PFSK-1 (cell line): ENCODE results near the gene TGFB1I1.

Experiments
- FOXP2 ChIP-seq: optimal IDR thresholded peaks from 2 replicates; pipeline ENCODE3; 2011; ENCODE audit warnings: borderline replicate concordance, control low read depth, inconsistent platforms; ENCODE audit not compliant: insufficient read depth; ENCODE audit errors: extremely low read length, extremely low read depth
- POLR2AphosphoS5 ChIP-seq: IDR thresholded peaks from 2 replicates; pipeline ENCODE4 v1.6.1; 2012; ENCODE audit warnings: low read depth, mild to moderate bottlenecking, control low read depth, low read length, moderate library complexity
- SIN3A ChIP-seq: IDR thresholded peaks from 2 replicates; pipeline ENCODE4 v1.6.1; 2012; ENCODE audit warnings: mild to moderate bottlenecking, low read length, moderate library complexity, borderline replicate concordance; ENCODE audit not compliant: insufficient read depth
- TAF1 ChIP-seq: IDR thresholded peaks from 2 replicates; pipeline ENCODE4 v1.6.1; 2012; ENCODE audit warnings: low read length, control low read depth, borderline replicate concordance; ENCODE audit not compliant: insufficient read depth
- TF ChIP-seq, protein P1 (sequence below), 2 experiments: IDR thresholded peaks; 2 replicates each; pipeline versions ENCODE4 v1.6.1 to v1.8.0; 2011 to 2012; ENCODE audit warnings: low read depth in 2 of 2, low read length in 2 of 2, control low read depth in 1 of 2, inconsistent platforms in 1 of 2, mild to moderate bottlenecking in 1 of 2, moderate library complexity in 1 of 2; ENCODE audit not compliant: insufficient read depth in 1 of 2

TGFB1I1 gene

DNA sequence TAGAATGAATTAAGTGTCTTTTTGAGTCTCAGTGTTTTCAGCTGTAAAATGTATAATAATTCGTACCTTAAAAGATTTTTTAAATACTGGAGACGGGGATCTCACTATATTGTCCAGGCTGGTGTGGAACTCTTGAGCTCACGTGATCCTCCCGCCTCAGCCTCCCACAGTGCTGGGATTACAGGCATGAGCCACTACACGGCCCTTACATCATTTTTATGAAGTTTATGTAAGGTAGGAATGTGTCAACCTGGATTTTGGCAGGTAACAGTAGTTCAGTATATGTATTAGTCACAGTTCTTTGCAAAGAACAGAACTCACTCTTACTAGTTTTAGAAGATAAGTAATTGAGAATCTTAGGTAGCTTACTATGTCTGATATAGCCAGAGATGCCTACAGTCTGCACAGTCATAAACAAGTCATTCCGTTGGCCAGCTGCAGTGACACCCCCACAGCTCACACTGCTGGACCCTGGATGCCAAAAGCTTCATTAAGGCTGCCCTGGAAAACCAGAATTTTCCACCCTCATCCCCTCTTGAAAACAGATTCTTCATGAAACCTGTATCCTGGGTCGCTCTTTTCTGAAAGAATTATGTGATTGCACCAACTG lies 43.2 kb upstream of the TGFB1I1 start:
- TF ChIP-seq FOXP2, result no peak
- TF ChIP-seq POLR2AphosphoS5, result no peak
- TF ChIP-seq SIN3A, result no peak
- no peak for TF ChIP-seq TAF1
- TF ChIP-seq, protein P1, sequence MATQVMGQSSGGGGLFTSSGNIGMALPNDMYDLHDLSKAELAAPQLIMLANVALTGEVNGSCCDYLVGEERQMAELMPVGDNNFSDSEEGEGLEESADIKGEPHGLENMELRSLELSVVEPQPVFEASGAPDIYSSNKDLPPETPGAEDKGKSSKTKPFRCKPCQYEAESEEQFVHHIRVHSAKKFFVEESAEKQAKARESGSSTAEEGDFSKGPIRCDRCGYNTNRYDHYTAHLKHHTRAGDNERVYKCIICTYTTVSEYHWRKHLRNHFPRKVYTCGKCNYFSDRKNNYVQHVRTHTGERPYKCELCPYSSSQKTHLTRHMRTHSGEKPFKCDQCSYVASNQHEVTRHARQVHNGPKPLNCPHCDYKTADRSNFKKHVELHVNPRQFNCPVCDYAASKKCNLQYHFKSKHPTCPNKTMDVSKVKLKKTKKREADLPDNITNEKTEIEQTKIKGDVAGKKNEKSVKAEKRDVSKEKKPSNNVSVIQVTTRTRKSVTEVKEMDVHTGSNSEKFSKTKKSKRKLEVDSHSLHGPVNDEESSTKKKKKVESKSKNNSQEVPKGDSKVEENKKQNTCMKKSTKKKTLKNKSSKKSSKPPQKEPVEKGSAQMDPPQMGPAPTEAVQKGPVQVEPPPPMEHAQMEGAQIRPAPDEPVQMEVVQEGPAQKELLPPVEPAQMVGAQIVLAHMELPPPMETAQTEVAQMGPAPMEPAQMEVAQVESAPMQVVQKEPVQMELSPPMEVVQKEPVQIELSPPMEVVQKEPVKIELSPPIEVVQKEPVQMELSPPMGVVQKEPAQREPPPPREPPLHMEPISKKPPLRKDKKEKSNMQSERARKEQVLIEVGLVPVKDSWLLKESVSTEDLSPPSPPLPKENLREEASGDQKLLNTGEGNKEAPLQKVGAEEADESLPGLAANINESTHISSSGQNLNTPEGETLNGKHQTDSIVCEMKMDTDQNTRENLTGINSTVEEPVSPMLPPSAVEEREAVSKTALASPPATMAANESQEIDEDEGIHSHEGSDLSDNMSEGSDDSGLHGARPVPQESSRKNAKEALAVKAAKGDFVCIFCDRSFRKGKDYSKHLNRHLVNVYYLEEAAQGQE (IDR thresholded peaks at IDR 0.05; ENCODE audit: insufficient read depth in 1 of 2, low read depth in 2 of 2, low read length in 2 of 2), result no peak

DNA sequence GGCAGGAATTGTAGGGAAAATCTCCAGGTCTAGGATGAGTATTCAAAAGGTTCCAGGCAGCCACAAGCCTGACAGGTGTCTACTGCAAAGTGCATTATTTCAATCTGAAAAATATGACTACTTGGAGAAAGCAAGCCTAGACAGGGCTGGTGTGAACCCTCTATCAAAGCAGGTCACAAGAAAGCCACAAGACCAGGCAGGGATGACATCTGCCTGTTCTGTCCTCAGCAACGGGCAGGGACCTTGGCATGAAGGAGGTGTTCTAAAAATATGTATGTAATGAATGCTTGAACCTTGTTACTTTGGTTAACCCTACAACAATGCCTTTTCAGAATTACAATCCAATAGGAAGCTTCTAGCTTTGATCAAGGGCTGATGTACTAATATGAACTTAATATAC lies 42.6 kb upstream of the TGFB1I1 start:
- no peak for TF ChIP-seq POLR2AphosphoS5
- TF ChIP-seq TAF1, result no peak
- TF ChIP-seq, protein P1 (IDR thresholded peaks at IDR 0.05; ENCODE audit: insufficient read depth in 1 of 2, low read depth in 2 of 2, low read length in 2 of 2), result no peak

DNA sequence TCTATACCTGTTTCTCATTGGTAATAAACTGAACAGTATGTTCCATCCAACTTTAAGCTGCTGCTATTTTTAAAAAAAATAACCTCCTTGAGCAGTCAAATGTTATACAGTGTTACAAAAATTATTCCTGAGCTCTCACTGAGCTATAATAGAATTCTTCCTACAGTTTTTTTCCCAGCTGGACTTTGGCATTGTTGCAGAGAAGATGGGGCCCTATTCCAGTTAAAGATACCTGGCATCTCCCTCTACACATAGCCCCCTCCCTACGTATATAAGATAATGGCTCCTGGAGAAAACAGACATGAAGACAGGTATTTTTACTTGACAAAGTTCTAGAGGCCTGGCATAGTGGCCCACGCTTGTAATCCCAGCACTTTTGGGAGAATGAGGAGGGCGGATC lies 42.2 kb upstream of the TGFB1I1 start:
- TF ChIP-seq, protein P1 (IDR thresholded peaks at IDR 0.05; ENCODE audit: insufficient read depth in 1 of 2, low read depth in 2 of 2, low read length in 2 of 2), result no peak
- TF ChIP-seq FOXP2, result no peak
- TF ChIP-seq TAF1, result no peak
- TF ChIP-seq SIN3A, result no peak
- no peak for TF ChIP-seq POLR2AphosphoS5

DNA sequence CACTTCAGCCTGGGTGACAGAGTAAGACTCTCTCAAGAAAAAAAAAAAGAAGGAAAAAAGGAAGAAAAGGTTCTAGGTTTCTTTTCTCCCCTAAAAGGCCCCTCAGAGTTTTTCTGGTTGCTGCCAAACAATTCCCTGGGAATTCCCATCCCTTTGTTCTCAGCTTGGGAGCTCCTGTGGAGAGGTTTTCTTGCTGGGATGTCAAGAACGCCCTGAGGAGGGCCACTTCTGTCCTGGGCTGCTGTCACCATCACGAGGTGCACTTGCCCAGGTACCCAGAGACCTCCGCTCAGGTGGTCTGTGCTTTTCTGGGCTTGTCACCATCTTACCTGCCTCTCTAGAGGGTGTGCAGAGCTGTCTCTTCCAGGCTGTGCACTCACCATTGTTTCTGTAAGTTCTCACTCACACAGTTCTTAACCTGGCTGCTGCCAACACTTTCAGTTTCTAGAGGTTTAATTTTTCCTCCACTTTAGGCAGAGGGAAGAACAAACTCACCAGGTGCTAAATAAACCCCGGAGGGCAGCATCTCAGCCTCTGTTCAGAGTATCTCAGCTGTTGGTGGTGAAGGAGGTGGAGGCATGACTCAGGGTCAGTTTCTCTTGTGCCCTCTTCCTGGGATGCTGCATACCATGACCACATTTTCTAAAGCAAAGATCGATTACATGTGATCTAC lies 41.4 kb upstream of the TGFB1I1 start:
- TF ChIP-seq TAF1 (no peak), FOXP2 (no peak), SIN3A (no peak), POLR2AphosphoS5 (no peak)
- TF ChIP-seq, protein P1 (IDR thresholded peaks at IDR 0.05; ENCODE audit: insufficient read depth in 1 of 2, low read depth in 2 of 2, low read length in 2 of 2), result no peak
